HG03095 (cell line): Measurements from ENCODE around the gene CHD8.
"Not testable (repeated sequence)": the region's sequence is repeated elsewhere in the genome, so short reads cannot be mapped to it uniquely, and the experiment has no call there.

Source experiments
- ATAC-seq: cut with Tn5 transposase; IDR thresholded peaks from one replicate; pipeline ENCODE4 v1.9.1; 2021; ENCODE audit warnings: moderate library complexity; ENCODE audit not compliant: unreplicated experiment

Gene CHD8

DNA sequence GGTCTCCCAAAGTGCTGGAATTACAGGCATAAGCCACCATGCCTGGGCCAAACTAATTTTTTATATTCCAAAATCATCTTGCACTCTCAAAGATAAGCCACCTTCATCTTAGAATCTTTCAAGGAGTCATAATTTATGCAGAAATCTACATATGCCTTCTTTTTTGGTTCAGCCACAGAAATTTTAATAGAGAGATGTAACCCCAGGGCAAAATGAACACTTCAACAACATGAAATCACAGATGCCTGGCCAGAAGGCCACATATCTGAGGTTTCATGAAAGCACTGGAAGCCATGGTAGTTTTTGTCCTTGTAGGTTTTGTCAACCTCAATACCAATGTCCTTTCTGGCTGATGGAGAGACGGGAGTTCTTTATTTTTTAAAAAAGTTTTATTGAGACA is 81.9 kb downstream of the CHD8 start:
- no peak for ATAC-seq

DNA sequence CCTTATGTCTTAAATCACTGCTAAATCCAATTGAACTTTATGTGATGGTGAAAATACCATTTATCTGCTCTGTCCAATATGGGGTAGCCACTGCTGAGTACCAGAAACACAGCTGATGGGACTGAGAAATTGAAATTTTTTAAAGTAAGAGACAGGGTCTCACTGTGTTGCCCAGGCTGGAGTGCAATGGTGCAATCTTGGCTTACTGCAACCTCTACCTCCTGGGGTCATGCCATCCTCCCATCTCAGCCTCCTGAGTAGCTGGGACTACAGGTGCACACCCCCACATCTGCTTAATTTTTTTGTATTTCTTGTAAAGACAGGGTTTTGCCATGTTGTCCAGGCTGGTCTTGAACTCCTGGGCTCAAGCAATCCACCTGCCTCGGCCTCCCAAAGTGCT is 83.1 kb downstream of the CHD8 start:
- ATAC-seq = not testable (repeated sequence)

DNA sequence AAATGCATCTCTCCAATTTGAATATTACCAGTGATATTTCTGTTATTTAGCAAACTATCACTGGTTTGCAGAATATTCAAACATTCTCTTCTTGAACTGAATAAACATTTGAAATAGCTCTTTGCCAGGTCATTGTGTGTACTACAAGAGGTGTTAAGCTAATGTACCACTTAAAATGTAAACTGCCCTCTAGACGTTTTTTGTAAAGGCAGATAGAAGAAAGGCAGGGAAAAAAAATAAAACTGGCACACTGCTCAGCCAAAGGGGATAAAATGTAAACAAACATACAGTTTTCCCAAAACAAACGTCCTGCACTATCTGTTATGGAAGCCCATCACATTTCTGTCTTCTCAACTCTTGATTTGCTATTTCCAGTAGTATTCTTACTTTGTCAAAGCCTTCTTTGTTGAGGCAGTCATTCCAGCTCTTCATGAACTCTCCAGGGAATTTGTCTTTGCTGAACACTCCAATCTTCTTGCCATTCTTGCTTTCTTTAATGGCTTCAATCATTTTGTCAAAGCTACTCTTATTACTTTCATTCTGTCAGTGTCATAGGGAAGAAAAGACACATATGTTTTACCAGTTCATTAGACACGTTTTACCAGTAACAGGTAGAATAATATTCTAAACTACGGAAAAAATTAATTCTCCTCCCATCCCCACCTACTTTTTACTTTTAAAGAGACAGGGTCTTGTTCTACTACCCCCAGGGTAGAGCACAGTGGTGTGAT is 85.8 kb downstream of the CHD8 start:
- ATAC-seq = no peak

DNA sequence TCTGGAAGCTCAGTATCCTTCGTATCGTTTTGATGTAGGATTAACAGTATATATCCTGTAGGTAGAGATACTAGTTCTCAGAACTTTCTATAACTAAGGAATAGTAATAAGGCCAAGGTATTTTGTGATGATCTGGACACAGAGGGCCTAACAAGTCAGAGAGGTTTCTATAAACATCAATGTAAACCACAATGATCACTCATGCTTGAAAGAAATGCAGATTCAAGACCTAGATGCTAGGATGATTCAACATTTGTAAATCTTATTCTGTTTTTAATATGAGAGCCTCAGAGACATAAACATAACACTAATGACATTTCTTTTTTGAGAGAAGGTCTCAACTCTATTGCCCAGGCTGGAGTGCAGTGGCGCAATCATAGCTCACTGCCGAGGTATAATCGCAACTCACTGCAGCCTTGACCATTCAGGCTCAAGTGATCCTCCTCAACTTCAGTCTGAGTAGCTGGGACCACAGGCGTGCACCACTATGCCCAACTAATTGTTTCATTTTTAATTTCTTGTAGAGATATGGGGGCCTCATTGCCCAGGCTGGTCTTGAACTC is 88.3 kb downstream of the CHD8 start:
- no peak for ATAC-seq

DNA sequence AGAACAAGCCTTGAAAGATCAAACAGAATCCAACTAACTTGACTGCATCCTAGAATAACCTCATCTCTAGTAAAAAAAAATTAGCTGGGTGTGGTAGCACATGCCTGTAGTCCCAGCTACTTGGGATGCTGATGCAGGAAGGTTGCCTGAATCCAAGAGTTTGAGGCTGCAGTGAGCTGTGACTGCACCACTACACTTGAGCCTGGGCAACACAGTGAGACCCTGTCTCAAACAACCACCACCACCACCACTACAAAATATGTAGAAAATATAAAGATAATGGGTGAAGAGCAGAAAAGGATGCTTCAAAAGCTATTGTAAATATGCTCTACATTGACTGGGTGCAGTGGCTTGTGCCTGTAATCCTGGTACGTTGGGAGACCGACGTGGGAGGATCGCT is 99.4 kb downstream of the CHD8 start:
- no peak for ATAC-seq

DNA sequence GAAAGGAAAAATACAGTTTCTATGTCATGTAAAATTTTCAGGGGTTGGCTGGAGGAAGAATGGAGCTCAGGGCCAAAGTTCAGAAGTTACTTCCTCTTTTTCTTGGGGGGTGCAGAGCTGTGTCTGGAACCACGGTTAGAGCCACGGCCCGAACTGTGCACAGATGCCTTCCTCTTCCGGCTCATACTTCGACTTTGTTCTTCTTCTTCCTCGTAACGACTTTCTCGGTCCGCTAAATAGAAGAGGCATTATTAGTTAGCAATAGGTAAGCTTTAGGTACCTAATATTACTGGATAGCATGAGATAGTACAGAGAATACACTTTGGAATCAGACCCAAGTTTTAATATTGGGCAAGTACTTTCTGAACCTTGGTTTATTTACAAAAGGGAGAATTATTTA is 103.3 kb downstream of the CHD8 start:
- ATAC-seq = no peak

DNA sequence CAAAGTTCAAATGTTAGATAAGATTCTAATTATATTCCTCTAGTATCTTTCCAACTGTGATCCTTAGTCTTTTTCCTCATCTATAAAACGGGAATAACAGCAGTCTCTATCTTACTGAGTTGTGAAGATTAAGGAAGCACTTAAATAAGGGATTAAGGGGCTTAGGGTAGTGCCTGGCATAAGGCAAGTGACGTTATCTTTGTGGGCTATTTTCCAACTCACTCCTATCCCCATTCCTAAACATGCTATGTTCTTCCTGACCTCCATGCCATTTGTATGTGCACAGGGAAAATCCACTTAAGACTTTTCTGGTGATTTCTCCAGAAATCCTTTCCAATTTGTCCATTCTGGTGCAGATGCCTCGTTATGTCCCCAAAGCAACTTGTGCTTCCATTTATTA is 105.4 kb downstream of the CHD8 start:
- ATAC-seq = no peak

DNA sequence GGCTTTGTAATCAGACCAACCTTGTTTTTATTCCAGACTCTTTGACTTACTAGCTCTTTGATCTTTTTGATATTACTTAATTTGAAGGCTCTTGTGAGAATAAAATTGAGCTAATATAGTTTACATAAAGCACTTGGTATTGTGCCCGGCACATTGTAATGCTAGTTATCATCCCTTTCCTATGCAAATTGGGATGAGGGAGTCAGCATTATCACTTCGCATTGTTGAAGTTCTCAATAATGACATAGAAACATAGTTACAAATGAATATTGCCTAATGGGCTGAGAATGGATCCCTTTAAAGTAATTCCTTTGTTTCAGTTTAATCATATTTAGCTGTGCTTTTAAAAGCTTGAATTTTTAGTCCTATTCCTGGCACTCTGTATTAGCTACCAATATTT is 108.7 kb downstream of the CHD8 start:
- ATAC-seq = no peak

- no peak for ATAC-seq
Observed at GRCh38 chr14:21346532-21347135, 109.3 kb downstream of the CHD8 start.

DNA sequence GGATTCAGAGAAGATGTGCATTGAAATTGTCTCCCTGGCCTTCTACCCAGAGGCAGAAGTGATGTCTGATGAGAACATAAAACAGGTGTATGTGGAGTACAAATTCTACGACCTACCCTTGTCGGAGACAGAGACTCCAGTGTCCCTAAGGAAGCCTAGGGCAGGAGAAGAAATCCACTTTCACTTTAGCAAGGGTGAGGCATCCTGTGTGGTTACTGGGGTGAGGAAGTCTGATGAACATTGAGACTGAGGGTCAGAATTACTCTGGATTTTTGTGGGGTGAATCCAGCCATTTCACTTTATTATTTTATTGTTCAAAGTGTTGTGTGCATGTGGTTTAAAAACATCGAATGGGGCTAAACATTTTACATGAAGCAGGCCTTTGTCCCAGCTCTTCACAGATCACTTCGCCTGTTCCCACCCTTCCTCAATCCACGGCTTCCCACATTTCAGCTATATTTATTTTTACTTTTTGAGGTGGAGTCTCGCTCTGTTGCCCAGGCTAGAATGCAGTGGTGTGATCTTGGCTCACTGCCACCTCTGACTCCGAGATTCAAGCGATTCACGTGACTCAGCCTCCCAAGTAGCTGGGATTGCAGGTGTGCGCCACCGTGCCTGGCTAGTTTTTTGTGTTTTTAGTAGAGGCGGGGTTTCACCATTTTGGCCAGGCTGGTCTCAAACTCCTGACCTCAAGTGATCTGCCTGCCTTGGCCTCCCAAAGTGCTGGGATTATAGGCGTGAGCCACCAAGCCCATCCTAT is 112.7 kb downstream of the CHD8 start:
- ATAC-seq = no peak
